ENCODE results near the gene ADM.

The ADM gene

DNA sequence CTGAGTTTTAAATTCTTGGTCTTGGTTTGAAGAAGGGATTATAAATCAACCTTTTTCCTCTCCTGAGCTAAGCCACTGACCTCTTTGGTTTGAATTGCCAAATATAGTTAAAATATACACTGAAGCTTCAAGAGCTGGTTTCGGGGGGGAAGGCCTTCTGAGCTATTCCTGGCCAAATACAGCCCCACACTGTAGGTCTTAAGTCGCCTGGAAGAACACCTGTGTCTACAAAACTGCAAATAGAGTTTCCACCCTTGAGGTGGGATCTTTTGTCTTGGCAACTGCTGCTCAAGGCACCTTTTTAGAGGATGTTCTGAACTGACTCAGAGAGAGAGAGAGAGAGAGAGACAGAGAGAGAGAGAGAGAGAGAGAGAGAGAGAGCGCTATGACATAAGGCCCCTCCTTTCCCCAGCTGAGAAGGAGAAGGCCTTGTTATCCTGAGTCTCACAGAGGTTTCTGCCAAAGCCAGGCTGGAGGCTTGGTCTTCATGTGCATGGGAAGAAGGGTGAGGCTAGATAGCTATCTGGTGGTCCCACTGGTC lies 5.5 kb downstream of the ADM start:
- FAIRE-seq: peak; percentile 27

- no peak for FAIRE-seq
These were observed 6.9 kb downstream of the ADM start for GRCh38 chr11:10311802-10312201.

DNA sequence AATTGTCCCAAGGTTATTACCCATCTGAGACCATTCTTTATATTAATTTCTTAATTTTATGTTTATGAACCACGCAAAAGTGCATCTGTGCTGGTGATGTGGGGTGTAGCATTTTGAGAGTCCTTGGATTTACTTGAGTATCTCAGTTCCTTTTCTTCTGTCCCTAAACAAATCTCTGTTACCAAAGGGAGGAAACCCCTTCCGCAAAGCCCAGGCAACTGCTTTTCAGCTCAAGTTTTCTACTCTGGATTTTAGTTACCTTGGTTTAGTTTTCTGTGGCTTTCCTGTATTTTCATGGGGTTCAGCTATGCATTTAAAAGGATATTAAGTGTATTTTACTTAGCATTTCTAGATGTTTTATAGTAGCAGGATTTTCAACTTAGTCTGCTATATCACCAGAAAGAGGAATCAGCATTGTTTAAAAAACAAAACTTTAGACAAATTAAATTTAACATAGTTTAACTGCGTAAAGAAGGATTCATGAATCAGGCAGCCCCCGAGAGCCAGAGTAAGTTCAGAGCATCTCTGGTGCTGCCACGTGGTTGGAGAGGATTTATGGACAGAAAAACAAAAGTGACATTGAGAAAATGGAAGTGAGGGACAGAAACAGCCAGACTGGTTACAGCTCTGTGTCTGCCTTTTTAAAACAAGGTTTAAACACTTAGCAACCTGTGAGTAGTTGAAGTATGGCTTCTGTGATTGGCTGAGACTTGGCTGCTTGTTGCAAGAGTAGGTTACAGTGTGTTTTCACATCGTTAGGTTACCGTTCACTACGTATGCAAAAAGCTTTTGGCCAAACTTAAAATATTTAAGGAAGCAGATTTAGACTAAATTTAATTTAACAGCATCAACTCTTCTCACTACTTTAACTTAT lies 9.6 kb downstream of the ADM start:
- peak; percentile 98 for FAIRE-seq

DNA sequence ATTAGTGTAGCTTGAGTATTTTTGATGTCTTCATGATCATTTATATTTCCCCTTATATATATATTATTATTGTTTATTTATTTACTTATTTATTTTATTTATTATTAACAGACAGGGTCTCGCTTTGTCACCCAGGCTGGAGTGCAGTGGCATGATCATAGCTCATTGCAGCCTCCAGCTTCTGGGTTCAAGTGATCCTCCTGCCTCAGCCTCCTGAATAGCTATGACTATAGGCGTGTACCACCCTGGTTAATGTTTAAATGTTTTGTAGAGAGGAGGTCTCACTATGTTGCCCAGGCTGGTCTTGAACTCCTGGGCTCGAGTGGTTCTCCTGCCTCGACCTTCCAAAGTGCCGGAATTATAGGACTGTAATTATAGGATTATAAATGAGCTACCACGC lies 10.2 kb downstream of the ADM start:
- FAIRE-seq: no peak

DNA sequence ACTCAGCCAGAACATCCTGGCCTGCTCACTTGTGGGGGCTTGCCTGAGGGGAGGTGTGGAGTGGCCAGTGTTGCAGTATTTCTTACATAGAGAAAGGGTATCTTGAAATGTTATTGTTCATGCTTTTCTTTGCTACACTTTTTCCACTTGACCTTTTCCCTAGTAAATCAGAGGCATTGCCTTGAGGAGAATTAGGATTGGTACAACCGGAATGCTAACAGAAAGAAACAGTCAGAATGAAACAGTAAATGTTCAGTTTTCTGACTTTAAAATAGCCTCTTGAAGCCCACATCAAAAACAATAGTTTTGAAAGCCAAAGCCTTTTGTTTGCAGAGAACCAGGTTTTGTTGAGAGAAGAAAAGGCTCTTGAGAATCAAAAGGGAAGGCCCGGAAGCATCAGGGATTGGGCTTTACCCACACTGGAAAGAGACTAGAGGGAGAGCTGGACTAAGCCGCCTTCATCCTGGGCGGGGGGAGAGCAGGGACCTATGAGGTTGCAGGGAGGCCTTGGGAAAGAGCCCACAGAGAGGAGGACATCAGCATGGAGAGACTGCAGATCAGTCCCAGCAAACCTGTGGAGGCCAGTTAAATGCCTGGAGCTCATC lies 12.4 kb downstream of the ADM start:
- peak; percentile 42 for FAIRE-seq

DNA sequence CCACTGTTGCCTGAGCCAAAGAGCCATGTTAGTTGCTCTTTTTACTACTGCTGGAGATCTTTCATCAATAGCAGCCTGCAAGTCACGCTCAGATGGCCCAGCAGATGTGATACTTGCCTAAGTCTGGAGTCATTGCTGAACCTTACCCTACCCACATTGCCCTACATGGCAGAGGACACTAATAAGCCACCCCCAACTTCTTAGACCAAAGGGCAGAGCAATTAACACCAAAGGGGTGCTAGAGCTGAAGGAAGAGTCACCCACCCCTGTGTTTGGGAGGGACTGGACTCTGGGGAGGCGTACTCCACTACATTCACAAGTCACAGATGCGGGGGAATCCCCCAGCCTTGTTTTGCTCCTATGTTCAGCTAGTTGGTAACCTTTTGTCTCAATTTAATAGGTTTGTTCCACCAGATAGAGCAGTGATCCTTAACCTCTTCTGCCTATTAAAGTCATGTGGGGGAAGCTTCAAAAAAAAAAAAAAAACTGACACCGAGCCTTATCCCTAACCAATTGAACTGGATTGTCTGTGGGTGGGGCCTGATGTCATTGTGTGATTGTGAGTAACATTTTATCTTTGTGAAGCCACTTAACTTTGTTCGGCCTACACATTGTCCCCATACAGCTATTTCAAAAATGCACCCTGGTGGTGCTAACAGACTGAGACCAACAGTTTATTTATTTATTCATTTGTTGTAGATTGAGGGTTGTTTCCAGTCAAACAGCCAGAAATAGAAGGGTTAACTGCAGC lies 13.1 kb downstream of the ADM start:
- no peak for FAIRE-seq

GRCh38 chr11:10318527-10318802 lies 13.6 kb downstream of the ADM start:
- no peak for FAIRE-seq

DNA sequence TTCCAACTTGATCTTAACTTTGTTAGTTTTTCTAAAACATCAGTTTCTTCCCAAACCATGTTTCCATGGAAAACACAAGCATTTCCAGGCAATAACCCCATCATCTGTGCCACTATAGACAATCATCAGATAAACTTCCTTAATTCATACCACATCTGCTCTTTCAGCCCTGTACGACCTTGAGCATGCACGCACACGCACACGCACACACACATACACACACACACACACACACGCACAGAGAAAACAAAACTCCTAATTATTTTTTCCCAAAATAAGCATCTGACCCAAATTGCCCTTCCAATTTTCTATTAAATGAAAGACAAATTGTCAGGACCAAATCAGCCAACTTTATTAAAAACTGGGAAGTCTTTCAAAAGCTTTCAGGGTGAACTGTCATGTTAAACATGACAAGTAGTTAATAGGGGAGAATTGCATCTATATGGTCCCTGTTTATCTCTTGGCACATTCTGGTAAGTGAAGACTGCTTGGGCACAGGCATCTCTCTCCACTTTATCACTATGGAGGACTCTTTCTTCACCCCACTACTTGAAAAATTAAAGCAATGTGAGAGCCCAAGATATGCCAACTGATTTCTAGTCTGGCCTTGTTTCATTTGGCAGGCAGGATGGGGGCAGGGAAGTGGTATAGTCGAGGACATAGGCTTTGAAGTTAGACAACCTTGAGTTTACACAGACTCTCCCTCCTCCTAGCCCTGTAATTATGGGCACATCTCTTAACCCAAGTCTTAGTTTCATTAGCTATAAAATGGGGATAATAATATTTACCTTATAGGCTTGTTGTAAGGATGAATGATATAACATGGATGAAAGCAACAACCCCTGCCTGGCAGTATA lies 15.1 kb downstream of the ADM start:
- FAIRE-seq: no peak

DNA sequence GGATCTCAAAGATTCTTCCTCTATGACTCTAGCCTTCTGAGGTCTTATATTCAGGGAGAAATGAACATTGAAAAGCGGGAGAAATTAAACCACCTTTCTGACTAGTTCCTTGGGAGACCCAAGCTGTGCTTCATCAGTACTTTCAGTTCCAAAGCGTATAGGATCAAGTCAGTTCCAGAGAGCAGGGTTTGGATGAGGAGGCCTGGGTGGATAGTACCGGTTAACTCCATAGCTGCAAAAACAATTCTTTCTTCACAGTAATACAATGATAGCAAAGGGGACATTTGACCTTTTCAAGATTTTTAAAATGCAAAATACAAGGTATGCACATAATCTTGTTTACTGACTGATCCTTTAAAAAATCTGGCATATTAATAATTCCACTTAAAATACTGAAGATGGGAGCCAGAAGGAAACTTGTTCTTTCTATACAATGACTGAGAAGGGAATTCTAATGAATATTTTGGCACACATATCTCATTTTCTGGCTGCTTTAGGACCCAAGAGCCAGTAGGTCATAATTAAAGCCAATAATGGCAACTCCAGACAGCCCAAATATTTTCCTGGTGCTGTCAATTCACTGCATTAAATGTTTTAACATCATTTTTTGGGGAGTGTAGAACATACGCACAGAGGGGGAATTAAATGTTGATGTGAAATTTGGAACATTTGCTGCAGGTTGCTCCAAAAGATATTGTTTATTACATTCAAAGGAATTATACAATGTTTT lies 16.0 kb downstream of the ADM start:
- FAIRE-seq: no peak

DNA sequence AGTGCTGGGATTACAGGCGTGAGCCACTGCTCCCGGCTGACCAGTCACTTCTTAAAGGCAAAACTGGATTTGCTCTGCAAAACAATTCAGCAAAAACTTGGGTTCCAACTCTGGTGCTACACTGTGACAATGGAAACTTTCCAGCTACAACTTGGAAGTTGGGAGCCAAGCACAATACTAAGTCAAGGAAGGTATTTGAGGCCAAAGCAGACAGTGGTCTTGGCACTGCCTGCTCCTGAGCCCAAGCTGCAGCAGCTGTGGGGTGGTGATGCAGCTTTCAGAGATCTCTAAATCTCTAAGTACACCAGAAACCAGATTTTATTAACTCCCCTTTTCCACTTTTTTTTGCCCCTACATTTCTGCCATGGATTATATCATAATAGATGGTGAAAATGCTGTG lies 17.5 kb downstream of the ADM start:
- FAIRE-seq: no peak

GRCh38 chr11:10322830-10323792 lies 18.2 kb downstream of the ADM start:
- FAIRE-seq: peak; percentile 97

GRCh38 chr11:10323793-10324170 lies 18.9 kb downstream of the ADM start:
- FAIRE-seq: no peak

GRCh38 chr11:10324474-10324873 lies 19.6 kb downstream of the ADM start:
- no peak for FAIRE-seq

GRCh38 chr11:10325277-10326011 lies 20.6 kb downstream of the ADM start:
- no peak for FAIRE-seq

GRCh38 chr11:10326012-10326964 lies 21.4 kb downstream of the ADM start:
- FAIRE-seq: no peak

DNA sequence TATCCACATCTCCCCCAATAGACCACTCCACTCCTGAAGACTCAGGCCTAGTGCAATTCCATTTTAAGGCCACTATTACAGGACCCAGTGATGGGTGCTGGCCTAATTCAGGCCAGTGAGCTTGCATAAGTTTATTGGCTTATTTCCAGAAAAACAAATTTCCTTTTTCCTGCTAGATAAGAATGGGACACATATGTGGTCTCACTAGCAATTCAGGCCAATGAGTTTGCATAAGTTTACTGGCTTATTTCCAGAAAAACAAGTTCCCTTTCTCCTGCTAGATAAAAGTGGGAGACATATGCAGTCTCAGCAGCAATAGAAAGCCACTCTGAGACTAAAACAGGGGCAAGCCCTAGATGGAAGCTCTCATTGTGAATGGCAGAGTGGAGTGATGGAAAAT lies 22.4 kb downstream of the ADM start:
- FAIRE-seq: no peak

- no peak for FAIRE-seq
These were observed 23.6 kb downstream of the ADM start for GRCh38 chr11:10328314-10329098.

GRCh38 chr11:10329356-10329755 lies 24.5 kb downstream of the ADM start:
- FAIRE-seq: no peak
